Ascending aorta (tissue), 2 donors: ENCODE measurements around the gene SH2D2A. TPM values are rescaled to one million over a fixed set of nuclear protein-coding genes. Genes with fewer than 3 reads are reported as not detected.

Experiments
- DNase-seq, 2 donors: peaks; one replicate each; pipeline ENCODE4 v3.0.0-alpha.2; 2019; ENCODE audit warnings: low spot score in 2 of 2
- H3K27ac ChIP-seq, 2 donors: fragments of 200-600 bp; sonication (generic); one replicate each; pipeline ENCODE4 v1.5.1; 2016 to 2017; ENCODE audit warnings: mild to moderate bottlenecking in 1 of 2
- H3K27me3 ChIP-seq: fragments of 200-600 bp; sonication (generic); one replicate; pipeline ENCODE4 v1.5.1; 2017
- H3K36me3 ChIP-seq, 2 donors: fragments of 200-600 bp; sonication (generic); one replicate each; pipeline ENCODE4 v1.5.1; 2016
- H3K4me1 ChIP-seq, 2 donors: fragments of 200-600 bp; sonication (generic); one replicate each; pipeline ENCODE4 v1.5.1; 2016 to 2017; ENCODE audit warnings: mild to moderate bottlenecking in 1 of 2
- H3K4me3 ChIP-seq, 2 donors: fragments of 200-600 bp; sonication (generic); one replicate each; pipeline ENCODE4 v1.5.1; 2016 to 2017; ENCODE audit warnings: mild to moderate bottlenecking in 1 of 2
- H3K9me3 ChIP-seq, 2 donors: fragments of 200-600 bp; sonication (generic); one replicate each; pipeline ENCODE4 v1.5.1; 2016
- CTCF ChIP-seq, 3 experiments: fragments of 200-600 bp in 2 of 3; fragments of 450-650 bp in 1 of 3; sonication (generic) in 2 of 3; IDR thresholded peaks; one replicate each; pipeline ENCODE4 v1.5.1; 2016 to 2019; ENCODE audit warnings: antibody characterized with exemption in 3 of 3, mild to moderate bottlenecking in 1 of 3, moderate library complexity in 1 of 3
- intact Hi-C: fragments of 100-400 bp; cut with DNase I; formaldehyde crosslinking; loops from one replicate; pipeline ENCODE4 v1.15.1; 2023
- total RNA-seq: library from RNA; depleted of rRNA; stranded (reverse); fragments of >200 nt; gene quantifications from one replicate; pipeline ENCODE4 v1.1.0, GENCODE V29; 2016

Gene SH2D2A
- total RNA-seq, 1 donor from 2014 or later: not detected

- no peak for DNase-seq
- Histone ChIP-seq H3K4me3 (no peak overlapping the region), H3K27ac (no peak overlapping the region), H3K36me3 (no peaks in the 10 kb centered on the region), H3K9me3 (no peaks in the 10 kb centered on the region), H3K27me3 (no peaks in the 10 kb centered on the region), H3K4me1 (peaks cover 0 to 5% of the 10 kb centered on the region in 2 donors)
- no peak for TF ChIP-seq CTCF (IDR thresholded peaks at IDR 0.05)
- intact Hi-C loops: no loop called here
Measured at GRCh38 chr1:156756355-156756754, 60.3 kb downstream of the SH2D2A start.

Other genes starting within 250 kb of the SH2D2A start
- gene IQGAP3, start 244.3 kb downstream of the SH2D2A start, total RNA-seq: not detected
- gene TTC24, start 237.1 kb downstream of the SH2D2A start, total RNA-seq: not detected
- 85.3 TPM for gene NAXE, start 225.1 kb downstream of the SH2D2A start, total RNA-seq
- 29.4 TPM for gene GPATCH4, start 215.4 kb downstream of the SH2D2A start, total RNA-seq
- 1.4 TPM for gene HAPLN2, start 197.4 kb downstream of the SH2D2A start, total RNA-seq
- gene BCAN, start 174.7 kb downstream of the SH2D2A start, total RNA-seq: not detected
- 74.1 TPM for gene NES, start 139.4 kb downstream of the SH2D2A start, total RNA-seq
- gene CRABP2, start 111.3 kb downstream of the SH2D2A start, total RNA-seq: not detected
- 9.9 TPM for gene METTL25B, start 88.4 kb downstream of the SH2D2A start, total RNA-seq
- 7.8 TPM for gene ISG20L2, start 88.1 kb downstream of the SH2D2A start, total RNA-seq
- 17.0 TPM for gene MRPL24, start 75.8 kb downstream of the SH2D2A start, total RNA-seq
- gene HDGF, start 65.2 kb downstream of the SH2D2A start, total RNA-seq: 153 TPM
- gene PRCC, start 49.3 kb downstream of the SH2D2A start, total RNA-seq: 16.3 TPM
- gene INSRR, start 42.3 kb upstream of the SH2D2A start, total RNA-seq: 2.9 TPM
- gene NTRK1, start 44.0 kb upstream of the SH2D2A start, total RNA-seq: not detected
- 39.8 TPM for gene PEAR1, start 76.9 kb upstream of the SH2D2A start, total RNA-seq
- gene LRRC71, start 103.8 kb upstream of the SH2D2A start, total RNA-seq: not detected
- 43.5 TPM for gene ARHGEF11, start 228.9 kb upstream of the SH2D2A start, total RNA-seq